NCI-H526 (cell line): ENCODE measurements around the gene FOXP4.

ENCODE experiments used
- DNase-seq, 2 experiments: peaks; one replicate each; lab custom pipeline; 2025; lab: John Stamatoyannopoulos, UW

Gene FOXP4

GRCh38 chr6:41646026-41646795, 100.0 kb downstream of the FOXP4 start:
- no peak for DNase-seq

GRCh38 chr6:41647061-41647511, 100.9 kb downstream of the FOXP4 start:
- no peak for DNase-seq

- DNase-seq, result no peak
Measured at GRCh38 chr6:41648070-41648585, 101.9 kb downstream of the FOXP4 start.

GRCh38 chr6:41648921-41649320, 102.7 kb downstream of the FOXP4 start:
- DNase-seq, result no peak

- DNase-seq, result no peak
Measured at GRCh38 chr6:41649596-41649995, 103.4 kb downstream of the FOXP4 start.

GRCh38 chr6:41650120-41650519, 103.9 kb downstream of the FOXP4 start:
- DNase-seq, result no peak

GRCh38 chr6:41651246-41651961, 105.2 kb downstream of the FOXP4 start:
- no peak for DNase-seq
